Panc1 (cell line): ENCODE measurements around the gene WFIKKN1. TPM values are rescaled to one million over a fixed set of nuclear protein-coding genes. Genes with fewer than 3 reads are reported as not detected.

ENCODE experiments used
- ATAC-seq: fragments of 200-7000 bp; cut with Tn5 transposase; 2 replicates; pipeline ENCODE4 v1.9.1; 2020; ENCODE audit warnings: mild to moderate bottlenecking, moderate library complexity
- BruUV-seq: library from RNA; stranded (reverse); fragments of 400-500 nt; replicated peaks from 2 replicates; lab custom pipeline; 2021; lab: Mats Ljungman, UMichigan
- CTCF ChIA-PET: fragments of 300-600 bp; sonication (Branson Sonifier 250); formaldehyde crosslinking; loops from one replicate; lab custom pipeline; 2022; ENCODE audit warnings: antibody characterized with exemption; lab: Charles Lee
- POLR2A ChIA-PET: fragments of 300-600 bp; sonication (Branson Sonifier 250); formaldehyde crosslinking; loops from one replicate; lab custom pipeline; 2022; ENCODE audit warnings: antibody characterized with exemption; lab: Charles Lee
- DNase-seq: peaks from one replicate; pipeline ENCODE4 v3.0.0-alpha.2; 2010; ENCODE audit warnings: low read depth, low spot score
- H3K27ac ChIP-seq: 2 replicates; pipeline ENCODE4 v1.5.1; 2011; ENCODE audit warnings: mild to moderate bottlenecking, low read length, inconsistent platforms
- H3K27me3 ChIP-seq: fragments of 200-500 bp; sonication (Bioruptor generic); 2 replicates; pipeline ENCODE4 v1.6.0; 2014; ENCODE audit warnings: low read length, inconsistent platforms; ENCODE audit not compliant: control insufficient read depth, insufficient read depth
- H3K36me3 ChIP-seq: fragments of 200-500 bp; sonication (Bioruptor generic); 2 replicates; pipeline ENCODE4 v1.5.1; 2014; ENCODE audit warnings: inconsistent platforms, mild to moderate bottlenecking, low read length, moderate library complexity; ENCODE audit not compliant: control insufficient read depth, insufficient read depth
- H3K4me1 ChIP-seq: 2 replicates; pipeline ENCODE4 v1.5.1; 2011; ENCODE audit warnings: inconsistent platforms, mild to moderate bottlenecking, low read length, moderate library complexity; ENCODE audit not compliant: control insufficient read depth, insufficient read depth
- H3K4me3 ChIP-seq, 2 experiments: 2 replicates each; pipeline ENCODE4 v1.5.1; 2011 to 2012; ENCODE audit warnings: low read depth in 2 of 2, low read length in 2 of 2, mild to moderate bottlenecking in 2 of 2, inconsistent platforms in 1 of 2, moderate library complexity in 1 of 2
- H3K9me3 ChIP-seq: fragments of 200-500 bp; sonication (Bioruptor generic); 2 replicates; pipeline ENCODE4 v1.5.1; 2014; ENCODE audit warnings: low read depth, mild to moderate bottlenecking, inconsistent platforms, low read length, moderate library complexity; ENCODE audit not compliant: control insufficient read depth, insufficient read depth
- POLR2AphosphoS5 ChIP-seq: IDR thresholded peaks from 2 replicates; pipeline ENCODE4 v1.6.1; 2012; ENCODE audit warnings: mild to moderate bottlenecking, low read depth, low read length, moderate library complexity
- SIN3A ChIP-seq: IDR thresholded peaks from 2 replicates; pipeline ENCODE4 v1.6.1; 2012; ENCODE audit warnings: low read depth, mild to moderate bottlenecking, low read length, moderate library complexity, borderline replicate concordance; ENCODE audit not compliant: insufficient read depth
- TCF7L2 ChIP-seq: IDR thresholded peaks from 2 replicates; pipeline ENCODE4 v1.6.1; 2011; ENCODE audit warnings: mild to moderate bottlenecking, low read depth, low read length, inconsistent platforms
- in situ Hi-C: cut with HindIII; loops from 2 replicates; pipeline ENCODE4 v1.10.0; 2016; ENCODE audit warnings: low sequenced_read_pairs, low pct_unique_long_range_greater_than_20kb
- intact Hi-C: fragments of 100-400 bp; cut with micrococcal nuclease; formaldehyde crosslinking; loops from one replicate; pipeline ENCODE4 v1.10.0; 2022; ENCODE audit not compliant: unreplicated experiment
- total RNA-seq: library from RNA; stranded (reverse); gene quantifications from one replicate; pipeline ENCODE4 v1.2.1, GENCODE V29; 2021; ENCODE audit not compliant: unreplicated experiment
- TF ChIP-seq, protein P1 (sequence below): fragments of 450-650 bp; IDR thresholded peaks from 2 replicates; pipeline ENCODE4 v1.5.1; 2017; ENCODE audit warnings: mild to moderate bottlenecking
- TF ChIP-seq, protein P2 (sequence below), 2 experiments: IDR thresholded peaks; 2 replicates each; pipeline ENCODE4 v1.6.1; 2011 to 2012; ENCODE audit warnings: low read depth in 2 of 2, control low read depth in 1 of 2, low read length in 1 of 2, mild to moderate bottlenecking in 1 of 2, moderate library complexity in 1 of 2; ENCODE audit not compliant: insufficient read depth in 1 of 2

WFIKKN1 gene
- total RNA-seq, 1 experiment from 2014 or later = 2.0 TPM

DNA sequence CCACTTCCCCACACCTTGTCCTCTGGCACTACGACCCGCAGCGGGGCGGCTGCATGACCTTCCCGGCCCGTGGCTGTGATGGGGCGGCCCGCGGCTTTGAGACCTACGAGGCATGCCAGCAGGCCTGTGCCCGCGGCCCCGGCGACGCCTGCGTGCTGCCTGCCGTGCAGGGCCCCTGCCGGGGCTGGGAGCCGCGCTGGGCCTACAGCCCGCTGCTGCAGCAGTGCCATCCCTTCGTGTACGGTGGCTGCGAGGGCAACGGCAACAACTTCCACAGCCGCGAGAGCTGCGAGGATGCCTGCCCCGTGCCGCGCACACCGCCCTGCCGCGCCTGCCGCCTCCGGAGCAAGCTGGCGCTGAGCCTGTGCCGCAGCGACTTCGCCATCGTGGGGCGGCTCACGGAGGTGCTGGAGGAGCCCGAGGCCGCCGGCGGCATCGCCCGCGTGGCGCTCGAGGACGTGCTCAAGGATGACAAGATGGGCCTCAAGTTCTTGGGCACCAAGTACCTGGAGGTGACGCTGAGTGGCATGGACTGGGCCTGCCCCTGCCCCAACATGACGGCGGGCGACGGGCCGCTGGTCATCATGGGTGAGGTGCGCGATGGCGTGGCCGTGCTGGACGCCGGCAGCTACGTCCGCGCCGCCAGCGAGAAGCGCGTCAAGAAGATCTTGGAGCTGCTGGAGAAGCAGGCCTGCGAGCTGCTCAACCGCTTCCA is 2.7 kb downstream of the WFIKKN1 start:
- Histone ChIP-seq H3K36me3 (no peaks in the 10 kb centered on the region), H3K27ac (no peak overlapping the region), H3K27me3 (no peaks in the 10 kb centered on the region), H3K4me3 (no peak overlapping the region), H3K4me1 (peaks cover 41% of the 10 kb centered on the region), H3K9me3 (no peaks in the 10 kb centered on the region)
- TF ChIP-seq SIN3A = no peak
- TF ChIP-seq, protein P1, sequence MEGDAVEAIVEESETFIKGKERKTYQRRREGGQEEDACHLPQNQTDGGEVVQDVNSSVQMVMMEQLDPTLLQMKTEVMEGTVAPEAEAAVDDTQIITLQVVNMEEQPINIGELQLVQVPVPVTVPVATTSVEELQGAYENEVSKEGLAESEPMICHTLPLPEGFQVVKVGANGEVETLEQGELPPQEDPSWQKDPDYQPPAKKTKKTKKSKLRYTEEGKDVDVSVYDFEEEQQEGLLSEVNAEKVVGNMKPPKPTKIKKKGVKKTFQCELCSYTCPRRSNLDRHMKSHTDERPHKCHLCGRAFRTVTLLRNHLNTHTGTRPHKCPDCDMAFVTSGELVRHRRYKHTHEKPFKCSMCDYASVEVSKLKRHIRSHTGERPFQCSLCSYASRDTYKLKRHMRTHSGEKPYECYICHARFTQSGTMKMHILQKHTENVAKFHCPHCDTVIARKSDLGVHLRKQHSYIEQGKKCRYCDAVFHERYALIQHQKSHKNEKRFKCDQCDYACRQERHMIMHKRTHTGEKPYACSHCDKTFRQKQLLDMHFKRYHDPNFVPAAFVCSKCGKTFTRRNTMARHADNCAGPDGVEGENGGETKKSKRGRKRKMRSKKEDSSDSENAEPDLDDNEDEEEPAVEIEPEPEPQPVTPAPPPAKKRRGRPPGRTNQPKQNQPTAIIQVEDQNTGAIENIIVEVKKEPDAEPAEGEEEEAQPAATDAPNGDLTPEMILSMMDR = no peak
- TF ChIP-seq TCF7L2 = no peak
- TF ChIP-seq, protein P2, sequence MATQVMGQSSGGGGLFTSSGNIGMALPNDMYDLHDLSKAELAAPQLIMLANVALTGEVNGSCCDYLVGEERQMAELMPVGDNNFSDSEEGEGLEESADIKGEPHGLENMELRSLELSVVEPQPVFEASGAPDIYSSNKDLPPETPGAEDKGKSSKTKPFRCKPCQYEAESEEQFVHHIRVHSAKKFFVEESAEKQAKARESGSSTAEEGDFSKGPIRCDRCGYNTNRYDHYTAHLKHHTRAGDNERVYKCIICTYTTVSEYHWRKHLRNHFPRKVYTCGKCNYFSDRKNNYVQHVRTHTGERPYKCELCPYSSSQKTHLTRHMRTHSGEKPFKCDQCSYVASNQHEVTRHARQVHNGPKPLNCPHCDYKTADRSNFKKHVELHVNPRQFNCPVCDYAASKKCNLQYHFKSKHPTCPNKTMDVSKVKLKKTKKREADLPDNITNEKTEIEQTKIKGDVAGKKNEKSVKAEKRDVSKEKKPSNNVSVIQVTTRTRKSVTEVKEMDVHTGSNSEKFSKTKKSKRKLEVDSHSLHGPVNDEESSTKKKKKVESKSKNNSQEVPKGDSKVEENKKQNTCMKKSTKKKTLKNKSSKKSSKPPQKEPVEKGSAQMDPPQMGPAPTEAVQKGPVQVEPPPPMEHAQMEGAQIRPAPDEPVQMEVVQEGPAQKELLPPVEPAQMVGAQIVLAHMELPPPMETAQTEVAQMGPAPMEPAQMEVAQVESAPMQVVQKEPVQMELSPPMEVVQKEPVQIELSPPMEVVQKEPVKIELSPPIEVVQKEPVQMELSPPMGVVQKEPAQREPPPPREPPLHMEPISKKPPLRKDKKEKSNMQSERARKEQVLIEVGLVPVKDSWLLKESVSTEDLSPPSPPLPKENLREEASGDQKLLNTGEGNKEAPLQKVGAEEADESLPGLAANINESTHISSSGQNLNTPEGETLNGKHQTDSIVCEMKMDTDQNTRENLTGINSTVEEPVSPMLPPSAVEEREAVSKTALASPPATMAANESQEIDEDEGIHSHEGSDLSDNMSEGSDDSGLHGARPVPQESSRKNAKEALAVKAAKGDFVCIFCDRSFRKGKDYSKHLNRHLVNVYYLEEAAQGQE (IDR thresholded peaks at IDR 0.05; ENCODE audit: insufficient read depth in 1 of 2, low read depth in 2 of 2, low read length in 1 of 2) = no peak
- TF ChIP-seq POLR2AphosphoS5 = no peak
- ATAC-seq (no peak), DNase-seq (no peak)
- ChIA-PET CTCF (no interaction called here), POLR2A (no interaction called here)
- in situ Hi-C loops = no loop called here
- no TSS peak for BruUV-seq
- intact Hi-C loops = no loop called here

DNA sequence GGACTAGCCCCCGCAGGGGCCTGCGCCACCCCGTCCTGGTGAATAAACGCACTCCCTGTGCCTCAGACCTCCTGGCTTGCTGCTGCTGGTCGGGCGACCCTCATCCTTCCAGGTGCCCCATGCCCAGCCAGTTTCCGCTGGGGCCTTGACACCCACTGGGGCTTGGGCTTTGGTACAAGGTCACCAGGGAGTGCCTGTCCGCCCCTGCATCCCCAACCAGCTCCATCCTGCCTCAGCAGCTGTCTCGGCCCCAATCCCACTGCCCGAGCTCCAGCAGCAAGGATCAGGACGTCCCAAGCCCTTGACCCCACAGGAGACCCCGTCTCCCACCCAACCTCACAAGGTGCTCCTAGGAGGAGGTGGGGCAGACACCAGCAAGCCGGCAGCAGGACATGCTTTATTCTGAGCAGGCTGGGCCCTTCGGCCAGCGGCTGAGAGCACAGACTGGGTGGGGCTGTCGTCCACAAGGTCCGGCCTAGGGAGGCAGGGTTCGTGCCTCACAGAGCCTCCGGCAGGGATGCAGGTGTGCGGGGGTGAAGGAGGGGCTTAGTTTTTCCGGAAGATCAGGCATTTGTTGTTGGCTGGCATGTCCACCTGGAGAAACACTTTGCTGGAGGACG is 3.4 kb downstream of the WFIKKN1 start:
- H3K27ac ChIP-seq = no peak overlapping the region
- H3K9me3 ChIP-seq = no peaks in the 10 kb centered on the region
- ChIA-PET POLR2A (no interaction called here), CTCF (no interaction called here)
- H3K4me3 ChIP-seq = no peak overlapping the region
- no TSS peak for BruUV-seq
- peaks cover 43% of the 10 kb centered on the region for H3K4me1 ChIP-seq
- H3K27me3 ChIP-seq = no peaks in the 10 kb centered on the region
- in situ Hi-C loops = no loop called here
- ATAC-seq (no peak), DNase-seq (no peak)
- H3K36me3 ChIP-seq = no peaks in the 10 kb centered on the region
- intact Hi-C loops = no loop called here
- TF ChIP-seq, protein P2 (IDR thresholded peaks at IDR 0.05; ENCODE audit: insufficient read depth in 1 of 2, low read depth in 2 of 2, low read length in 1 of 2) = no peak
- no peak for TF ChIP-seq SIN3A
- TF ChIP-seq, protein P1 = no peak
- no peak for TF ChIP-seq POLR2AphosphoS5
- TF ChIP-seq TCF7L2 = no peak
